CD14-positive monocyte (primary cell): ENCODE results near the gene PIGH. TPM values are rescaled to one million over a fixed set of nuclear protein-coding genes. Genes with fewer than 3 reads are reported as not detected.

Source experiments
- DNase-seq, 3 donors: peaks; one replicate each; pipeline ENCODE4 v3.0.0-alpha.2; 2011 to 2022
- H2AFZ ChIP-seq: 2 replicates; pipeline ENCODE4 v1.6.0; 2012; ENCODE audit warnings: mild to moderate bottlenecking, low read depth, low read length, inconsistent platforms; ENCODE audit not compliant: insufficient read depth, poor library complexity, severe bottlenecking
- H3K27ac ChIP-seq, 2 donors: 1 replicate in 1 of 2; 2 replicates in 1 of 2; pipeline ENCODE4 v1.5.1; 2012 to 2013; ENCODE audit warnings: low read length in 2 of 2, control low read depth in 1 of 2, inconsistent platforms in 1 of 2, low read depth in 1 of 2, mild to moderate bottlenecking in 1 of 2
- H3K27me3 ChIP-seq, 2 donors: one replicate each; pipeline versions ENCODE4 v1.6.0 to v1.6.1; 2011 to 2013; ENCODE audit warnings: low read length in 2 of 2; ENCODE audit not compliant: control insufficient read depth in 2 of 2, insufficient read depth in 2 of 2
- H3K36me3 ChIP-seq, 2 donors: replicated peaks in 1 of 2; 1 replicate in 1 of 2; 2 replicates in 1 of 2; pipeline versions ENCODE4 v1.5.1 to v1.6.1; 2012 to 2013; ENCODE audit warnings: low read length in 2 of 2, control low read depth in 1 of 2, inconsistent platforms in 1 of 2, mild to moderate bottlenecking in 1 of 2; ENCODE audit not compliant: insufficient read depth in 2 of 2, control insufficient read depth in 1 of 2
- H3K4me1 ChIP-seq, 2 donors: 1 replicate in 1 of 2; 2 replicates in 1 of 2; pipeline versions ENCODE4 v1.5.1 to v1.6.1; 2012 to 2013; ENCODE audit warnings: low read length in 2 of 2, control low read depth in 1 of 2, inconsistent platforms in 1 of 2, mild to moderate bottlenecking in 1 of 2, moderate library complexity in 1 of 2; ENCODE audit not compliant: insufficient read depth in 2 of 2, control insufficient read depth in 1 of 2
- H3K4me2 ChIP-seq: replicated peaks from 2 replicates; pipeline ENCODE3; 2012; ENCODE audit warnings: low read length, moderate library complexity, mild to moderate bottlenecking; ENCODE audit not compliant: poor library complexity, severe bottlenecking; ENCODE audit errors: extremely low read depth
- H3K4me3 ChIP-seq, 3 experiments: fragments of 200-600 bp in 1 of 3; sonication (generic) in 1 of 3; replicated peaks in 1 of 3; 1 replicate in 2 of 3; 2 replicates in 1 of 3; pipeline ENCODE4 v1.5.1; 2011 to 2013; ENCODE audit warnings: low read length in 3 of 3, mild to moderate bottlenecking in 3 of 3, control low read depth in 2 of 3, low read depth in 2 of 3, inconsistent platforms in 1 of 3, moderate library complexity in 1 of 3
- H3K79me2 ChIP-seq: 2 replicates; pipeline ENCODE4 v1.6.0; 2012; ENCODE audit warnings: mild to moderate bottlenecking, control low read depth, inconsistent platforms, low read length, moderate library complexity; ENCODE audit not compliant: insufficient read depth
- H3K9ac ChIP-seq: 2 replicates; pipeline ENCODE4 v1.6.0; 2017; ENCODE audit warnings: low read length, mild to moderate bottlenecking; ENCODE audit not compliant: insufficient read depth, poor library complexity, severe bottlenecking
- H3K9me3 ChIP-seq, 2 donors: replicated peaks in 1 of 2; 1 replicate in 1 of 2; 2 replicates in 1 of 2; pipeline versions ENCODE4 v1.5.1 to v1.6.1; 2012 to 2013; ENCODE audit warnings: low read length in 2 of 2, control low read depth in 1 of 2; ENCODE audit not compliant: control insufficient read depth in 1 of 2, insufficient read depth in 1 of 2
- H4K20me1 ChIP-seq: 2 replicates; pipeline ENCODE4 v1.6.0; 2012; ENCODE audit warnings: mild to moderate bottlenecking, low read length, control low read depth, moderate library complexity; ENCODE audit not compliant: insufficient read depth
- H3K27ac Mint-ChIP-seq, 7 donors: one replicate each; pipeline ENCODE4 v1.8.0; 2020; ENCODE audit warnings: mild to moderate bottlenecking in 7 of 7, mixed read lengths in 7 of 7, moderate library complexity in 6 of 7, inconsistent platforms in 2 of 7
- H3K27me3 Mint-ChIP-seq, 3 donors: one replicate each; pipeline ENCODE4 v1.8.0; 2021 to 2022; ENCODE audit warnings: low read depth in 3 of 3, mild to moderate bottlenecking in 3 of 3, mixed read lengths in 3 of 3, moderate library complexity in 3 of 3, inconsistent platforms in 1 of 3
- H3K36me3 Mint-ChIP-seq, 2 donors: one replicate each; pipeline ENCODE4 v1.8.0; 2020; ENCODE audit warnings: mixed read lengths in 2 of 2, inconsistent platforms in 1 of 2, mild to moderate bottlenecking in 1 of 2
- H3K4me1 Mint-ChIP-seq: one replicate; pipeline ENCODE4 v1.8.0; 2020; ENCODE audit warnings: mild to moderate bottlenecking, mixed read lengths
- H3K4me3 Mint-ChIP-seq, 2 donors: one replicate each; pipeline ENCODE4 v1.8.0; 2020; ENCODE audit warnings: mild to moderate bottlenecking in 2 of 2, mixed read lengths in 2 of 2, moderate library complexity in 1 of 2
- H3K9me3 Mint-ChIP-seq, 7 donors: one replicate each; pipeline ENCODE4 v1.8.0; 2020 to 2022; ENCODE audit warnings: mixed read lengths in 7 of 7, mild to moderate bottlenecking in 6 of 7, moderate library complexity in 6 of 7, inconsistent platforms in 2 of 7
- WGBS: methylation state at CpG from one replicate; pipeline ENCODE4 v1.1.5; 2013; ENCODE audit warnings: missing lambda C conversion rate; ENCODE audit not compliant: insufficient coverage; 5-methylcytosine and 5-hydroxymethylcytosine counted together
- intact Hi-C, 2 donors: fragments of 100-400 bp; cut with micrococcal nuclease; formaldehyde crosslinking; loops; one replicate each; pipeline versions ENCODE4 v1.15.0 to v1.15.1; 2023
- polyA plus RNA-seq, 3 donors: library from polyadenylated mRNA; depleted of rRNA in 1 of 3; unstranded in 2 of 3; stranded (reverse) in 1 of 3; fragments of 300-500 nt in 2 of 3; fragments of >200 nt in 1 of 3; fragmentation: Illumina TruSeq in 2 of 3; gene quantifications; 1 replicate in 2 of 3; 2 replicates in 1 of 3; pipeline ENCODE4 v1.2.3, GENCODE V29; 2012 to 2021
- TF ChIP-seq, protein P1 (sequence below): fragments of 200-600 bp; IDR thresholded peaks from one replicate; pipeline ENCODE4 v1.8.0; 2022; ENCODE audit warnings: antibody characterized with exemption, mild to moderate bottlenecking

The PIGH gene
- polyA plus RNA-seq, 3 donors, result 14.6 to 35.5 (median 18.0) TPM

DNA sequence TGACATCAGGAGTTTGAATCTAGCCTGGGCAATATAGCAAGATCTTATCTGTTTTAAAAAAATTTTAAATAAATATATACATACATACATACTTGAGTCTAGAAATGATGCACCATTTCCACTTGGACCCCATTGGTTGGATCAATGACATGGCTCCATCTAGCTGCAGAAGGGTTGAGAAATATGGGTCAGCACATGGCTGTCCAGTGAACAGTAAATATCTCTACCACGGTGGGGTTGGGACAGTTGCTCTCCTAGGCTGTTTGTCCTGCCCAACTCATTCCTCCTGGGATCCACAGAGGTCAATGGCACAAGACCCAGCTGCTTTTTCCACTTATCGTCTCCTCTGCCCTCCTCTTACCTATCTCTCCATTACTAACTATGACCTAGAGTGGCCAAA lies 43.4 kb downstream of the PIGH start:
- intact Hi-C loops, result no loop called here

GRCh38 chr14:67555518-67556090 lies 44.5 kb downstream of the PIGH start:
- Histone ChIP-seq H3K9me3 (no peaks in the 10 kb centered on the region), H2AFZ (no peak overlapping the region), H3K9ac (no peak overlapping the region), H3K27ac (no peak overlapping the region), H3K79me2 (no peaks in the 10 kb centered on the region), H3K36me3 (no peaks in the 10 kb centered on the region), H3K4me2 (no peak overlapping the region), H3K4me1 (no peaks in the 10 kb centered on the region), H4K20me1 (no peaks in the 10 kb centered on the region), H3K27me3 (no peaks in the 10 kb centered on the region), H3K4me3 (no peak overlapping the region)
- Mint-ChIP-seq H3K4me1 (peaks cover 9% of the 10 kb centered on the region), H3K27ac (no peak overlapping the region), H3K27me3 (peaks cover 5 to 19% (median 16%) of the 10 kb centered on the region in 3 donors), H3K4me3 (no peak overlapping the region), H3K9me3 (peaks cover 0 to 2% (median 0%) of the 10 kb centered on the region in 7 donors), H3K36me3 (no peaks in the 10 kb centered on the region)
- DNase-seq, result no peak
- WGBS, result 67% methylated on average over 3 of the region's 11 CpGs
- intact Hi-C loops, result no loop called here
- TF ChIP-seq, protein P1, sequence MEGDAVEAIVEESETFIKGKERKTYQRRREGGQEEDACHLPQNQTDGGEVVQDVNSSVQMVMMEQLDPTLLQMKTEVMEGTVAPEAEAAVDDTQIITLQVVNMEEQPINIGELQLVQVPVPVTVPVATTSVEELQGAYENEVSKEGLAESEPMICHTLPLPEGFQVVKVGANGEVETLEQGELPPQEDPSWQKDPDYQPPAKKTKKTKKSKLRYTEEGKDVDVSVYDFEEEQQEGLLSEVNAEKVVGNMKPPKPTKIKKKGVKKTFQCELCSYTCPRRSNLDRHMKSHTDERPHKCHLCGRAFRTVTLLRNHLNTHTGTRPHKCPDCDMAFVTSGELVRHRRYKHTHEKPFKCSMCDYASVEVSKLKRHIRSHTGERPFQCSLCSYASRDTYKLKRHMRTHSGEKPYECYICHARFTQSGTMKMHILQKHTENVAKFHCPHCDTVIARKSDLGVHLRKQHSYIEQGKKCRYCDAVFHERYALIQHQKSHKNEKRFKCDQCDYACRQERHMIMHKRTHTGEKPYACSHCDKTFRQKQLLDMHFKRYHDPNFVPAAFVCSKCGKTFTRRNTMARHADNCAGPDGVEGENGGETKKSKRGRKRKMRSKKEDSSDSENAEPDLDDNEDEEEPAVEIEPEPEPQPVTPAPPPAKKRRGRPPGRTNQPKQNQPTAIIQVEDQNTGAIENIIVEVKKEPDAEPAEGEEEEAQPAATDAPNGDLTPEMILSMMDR, result no peak

More for the DNA sequence above, 43.4 kb downstream of the PIGH start:
- no peak overlapping the region for H3K9ac ChIP-seq
- no peak for DNase-seq
- Mint-ChIP-seq H3K4me3 (no peak overlapping the region), H3K36me3 (no peaks in the 10 kb centered on the region), H3K9me3 (peaks cover 0 to 2% (median 0%) of the 10 kb centered on the region in 7 donors), H3K27ac (no peak overlapping the region), H3K27me3 (peaks cover 5 to 19% (median 13%) of the 10 kb centered on the region in 3 donors), H3K4me1 (peaks cover 9% of the 10 kb centered on the region)
- TF ChIP-seq, protein P1, result no peak
- H3K27ac ChIP-seq, result no peak overlapping the region
- no peaks in the 10 kb centered on the region for H3K4me1 ChIP-seq
- no peaks in the 10 kb centered on the region for H3K9me3 ChIP-seq
- no peak overlapping the region for H3K4me2 ChIP-seq
- H2AFZ ChIP-seq, result no peak overlapping the region
- H3K4me3 ChIP-seq, result no peak overlapping the region
- no peaks in the 10 kb centered on the region for H4K20me1 ChIP-seq
- H3K79me2 ChIP-seq, result no peaks in the 10 kb centered on the region
- 100% methylated on average over 1 of the region's 2 CpGs for WGBS
- no peaks in the 10 kb centered on the region for H3K36me3 ChIP-seq
- H3K27me3 ChIP-seq, result no peaks in the 10 kb centered on the region
